ENCODE results near the gene ADGRV1.

Gene ADGRV1

GRCh38 chr5:91206734-91207133 lies 648.1 kb downstream of the ADGRV1 start:
- no peak for DNase-seq (ENCODE audit: low read depth)

- no peak for DNase-seq (ENCODE audit: low read depth)
These were observed 648.7 kb downstream of the ADGRV1 start for GRCh38 chr5:91207248-91207647.

- no peak for DNase-seq (ENCODE audit: low read depth)
These were observed 653.6 kb downstream of the ADGRV1 start for GRCh38 chr5:91211997-91212713.

GRCh38 chr5:91212714-91213092 lies 654.1 kb downstream of the ADGRV1 start:
- no peak for DNase-seq (ENCODE audit: low read depth)

All from T-helper 22 cell (primary cell).